ENCODE measurements around the gene PAPPA2. TPM values are rescaled to one million over a fixed set of nuclear protein-coding genes. Genes with fewer than 3 reads are reported as not detected.

Gene PAPPA2
- total RNA-seq, 2 donors from 2014 or later = 0.35 to 0.89 TPM

DNA sequence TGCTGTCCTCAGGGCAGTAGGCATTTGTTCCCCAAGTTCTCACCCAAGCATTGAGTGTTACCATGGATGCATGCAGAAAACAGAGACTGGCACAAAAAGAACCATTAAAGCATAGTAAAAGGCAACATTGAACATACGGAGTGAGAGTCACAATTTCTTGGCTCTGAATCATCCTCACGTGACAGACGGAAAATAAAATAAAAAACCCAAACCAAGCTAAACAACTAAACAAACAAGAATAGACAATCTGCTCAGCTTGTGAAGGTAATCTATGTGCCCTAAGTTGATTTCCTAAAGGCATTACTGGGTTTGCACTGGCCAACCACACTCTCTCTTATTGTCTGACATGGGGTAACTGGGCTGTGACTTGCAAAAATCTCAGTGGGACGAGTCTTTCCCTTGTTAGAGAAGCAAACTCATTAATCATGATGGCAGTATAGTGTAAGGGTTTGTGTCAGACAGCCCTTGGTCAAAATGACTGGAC, 395.5 kb downstream of the PAPPA2 start:
- ATAC-seq = no peak
- intact Hi-C loops (cut with DNase I) = no loop called here
- no peak for DNase-seq

DNA sequence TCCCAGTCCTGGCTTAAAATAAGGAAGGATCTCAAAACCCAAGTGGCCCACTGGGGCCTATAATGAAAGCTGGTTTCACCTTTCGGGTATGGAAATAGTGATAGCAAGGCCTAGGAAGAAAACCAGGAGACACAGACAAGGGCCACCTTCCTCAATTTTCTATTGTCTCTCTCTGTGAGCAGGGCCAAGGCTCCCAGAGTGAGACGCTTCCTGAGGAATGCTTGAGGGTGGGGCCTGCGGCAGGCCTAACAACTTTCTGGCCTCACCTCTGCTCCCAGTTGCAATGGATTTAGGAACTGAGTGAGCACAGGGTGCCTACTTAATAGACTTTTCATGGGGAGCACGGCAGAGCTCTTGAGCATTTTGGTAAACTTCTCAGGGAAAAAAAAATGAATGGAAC, 400.6 kb downstream of the PAPPA2 start:
- ATAC-seq (no peak), DNase-seq (no peak)
- intact Hi-C loops (cut with DNase I) = no loop called here

DNA sequence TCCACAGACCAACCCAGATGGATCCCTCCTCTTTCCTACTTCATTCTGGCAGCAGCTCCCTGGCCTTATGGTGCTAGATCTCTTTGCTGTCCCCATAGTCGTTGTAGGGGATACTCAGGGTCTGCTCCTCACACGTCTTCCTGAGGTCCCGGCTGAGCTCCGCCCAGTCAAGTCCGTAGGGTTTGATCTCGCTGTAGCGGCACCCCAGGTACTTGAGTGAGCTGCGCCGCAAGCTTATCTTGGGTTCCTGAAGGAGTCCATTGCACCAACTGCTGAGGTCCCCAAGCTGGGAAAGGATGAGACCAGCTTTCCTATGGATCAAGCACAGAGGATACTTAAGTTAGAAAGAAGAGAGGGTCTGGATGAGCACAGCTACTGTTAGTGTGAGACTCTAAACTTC, 401.2 kb downstream of the PAPPA2 start:
- no peak for DNase-seq
- intact Hi-C loops (cut with DNase I) = no loop called here

GRCh38 chr1:176866011-176866714, 403.2 kb downstream of the PAPPA2 start:
- intact Hi-C loops (cut with DNase I) = no loop called here
- no peak for DNase-seq
- no peak for ATAC-seq

More for the DNA sequence above, 401.2 kb downstream of the PAPPA2 start:
- ATAC-seq = no peak

DNA sequence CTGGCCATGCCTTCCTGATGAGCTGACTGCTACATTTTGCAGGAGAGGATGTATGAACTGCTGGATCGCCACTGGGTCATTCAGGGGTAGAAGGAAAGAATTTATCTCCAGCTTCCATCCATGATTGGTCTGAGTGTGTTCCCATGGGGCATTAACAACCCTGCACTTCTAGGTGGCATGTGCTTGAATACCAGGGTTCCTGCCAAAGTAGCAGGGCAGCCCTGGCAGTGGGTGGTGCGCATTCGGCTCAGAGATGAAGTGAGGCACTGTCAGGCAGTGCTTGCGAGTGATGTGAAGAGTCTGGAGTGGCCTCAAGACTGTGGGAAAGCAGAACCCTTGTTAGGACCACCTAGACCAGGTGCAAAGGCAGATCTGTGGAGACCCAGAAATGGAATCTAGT, 406.6 kb downstream of the PAPPA2 start:
- intact Hi-C loops (cut with DNase I) = no loop called here
- ATAC-seq (peak; percentile 48 to 63), DNase-seq (no peak)

DNA sequence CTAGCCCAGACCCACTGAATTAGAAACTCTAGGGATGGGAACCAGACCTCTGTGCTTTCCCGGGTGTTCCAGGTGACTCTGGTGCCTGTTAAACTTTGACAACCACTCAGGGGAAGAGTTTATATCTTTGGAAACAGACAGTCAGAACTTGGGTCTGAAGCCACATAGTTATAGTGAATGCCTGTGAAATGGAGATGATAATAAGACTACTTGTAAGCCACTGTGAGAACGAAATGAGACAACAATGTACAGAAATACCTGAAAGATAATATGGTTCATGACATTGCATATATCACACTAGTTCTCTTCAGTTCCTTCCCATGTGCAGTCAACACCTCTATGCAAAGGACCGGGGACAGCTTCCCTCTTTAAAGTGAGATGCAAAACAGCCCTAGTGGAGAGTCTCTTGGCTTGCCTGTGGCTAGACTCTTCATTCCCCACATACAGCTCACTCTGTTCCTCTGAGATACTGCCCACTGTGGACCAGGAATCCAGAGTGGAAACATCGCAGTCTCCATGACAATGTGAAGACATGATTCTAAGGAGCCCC, 414.1 kb downstream of the PAPPA2 start:
- ATAC-seq (no peak), DNase-seq (no peak)
- intact Hi-C loops (cut with DNase I) = no loop called here

DNA sequence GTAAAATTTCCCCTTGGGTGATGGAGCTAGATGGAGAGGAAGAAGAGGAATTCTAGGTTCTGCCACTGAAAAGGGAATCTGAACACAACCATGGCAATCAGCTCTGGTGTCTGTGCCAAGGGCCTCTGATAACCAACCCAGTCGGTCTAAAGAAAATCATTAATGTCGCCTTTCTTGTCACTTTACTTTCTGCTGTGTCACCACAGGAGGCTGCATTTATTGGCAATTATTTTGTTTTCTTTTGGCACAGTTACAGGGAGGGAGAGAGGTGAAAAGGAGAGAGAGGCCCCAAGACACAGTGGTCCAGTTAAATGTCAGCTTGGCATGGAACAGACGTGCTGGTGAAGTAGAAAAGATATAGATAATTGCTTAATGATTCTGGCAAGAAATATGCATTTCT, 414.6 kb downstream of the PAPPA2 start:
- DNase-seq (no peak), ATAC-seq (no peak)
- intact Hi-C loops (cut with DNase I) = no loop called here

DNA sequence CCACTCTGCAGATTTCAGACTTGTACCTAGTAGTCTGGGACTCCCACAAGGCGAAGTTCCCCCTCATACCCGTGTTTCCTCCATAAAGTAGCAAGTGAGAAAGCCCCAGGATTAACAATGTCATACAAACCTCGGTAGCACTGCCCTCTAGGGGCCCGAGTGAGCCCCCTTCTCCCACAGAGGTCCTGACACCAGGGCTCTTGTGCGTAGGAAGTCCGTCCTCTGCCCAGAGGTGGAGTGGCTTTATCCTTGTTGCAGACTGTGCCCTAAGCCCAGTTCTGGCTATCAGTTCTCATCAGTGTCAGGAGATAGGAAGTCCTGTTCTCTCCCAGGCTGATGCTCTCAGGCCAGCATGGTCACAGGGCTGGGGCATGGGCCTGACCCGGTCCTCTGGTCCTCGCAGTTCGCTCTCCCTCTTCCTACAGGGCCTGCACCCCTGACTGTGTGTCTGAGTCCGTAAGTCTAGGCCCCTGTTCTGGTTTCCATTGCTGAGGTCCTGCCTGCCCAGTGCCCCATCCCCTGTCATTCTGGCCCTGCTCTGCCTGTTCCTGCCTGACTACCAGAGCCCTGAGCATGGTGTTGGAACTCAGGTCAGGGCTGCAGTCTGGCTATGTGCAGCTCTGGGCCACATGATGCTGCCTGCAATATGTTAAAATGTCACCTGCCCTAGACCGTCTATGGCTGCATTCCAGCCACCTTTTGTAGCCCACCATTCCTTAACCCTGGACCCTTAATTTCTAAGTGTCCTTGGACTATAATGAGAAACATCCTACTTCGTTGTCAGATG, 416.0 kb downstream of the PAPPA2 start:
- intact Hi-C loops (cut with DNase I) = no loop called here
- no peak for DNase-seq
- ATAC-seq = no peak

DNA sequence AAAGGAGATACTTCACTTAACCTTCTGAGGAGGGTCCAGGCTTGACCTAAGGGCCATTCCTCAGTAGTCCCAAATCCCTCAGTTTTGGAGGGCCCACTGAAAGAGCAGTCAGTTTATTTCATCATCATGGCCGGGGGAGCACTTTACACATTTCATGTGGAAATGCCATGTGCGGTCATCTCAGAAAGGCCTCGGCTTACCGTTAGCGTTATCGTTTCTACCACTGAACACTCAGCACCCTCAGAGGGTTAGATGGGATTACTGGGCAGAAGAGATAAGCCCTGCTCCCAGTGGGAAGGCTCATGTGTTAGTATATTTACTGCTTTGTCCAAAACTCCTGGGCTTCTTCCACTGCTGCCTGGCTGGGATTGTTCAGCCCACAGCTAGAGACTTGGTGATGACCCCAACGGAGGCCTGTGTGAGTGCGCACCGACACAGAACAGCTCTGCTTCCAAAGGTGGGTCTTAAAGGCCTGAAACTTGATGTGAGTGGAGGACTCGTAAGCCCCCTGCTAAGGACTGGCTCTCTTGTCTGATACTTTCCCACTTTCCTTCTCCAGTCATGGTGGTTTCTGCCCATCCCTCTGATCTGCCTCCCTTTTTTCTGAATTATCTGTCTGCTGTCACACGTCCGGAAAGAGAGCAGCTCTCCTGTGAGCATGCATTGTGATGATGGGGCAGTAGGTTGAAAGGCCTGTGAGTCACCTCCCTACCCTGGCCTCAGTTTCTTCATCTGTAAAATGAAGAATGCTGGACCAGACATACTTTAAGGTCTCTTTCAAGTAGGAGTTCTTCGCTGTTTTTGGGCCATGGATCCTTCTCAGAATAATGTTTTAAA, 417.0 kb downstream of the PAPPA2 start:
- ATAC-seq = peak; percentile 48 to 52
- no peak for DNase-seq
- intact Hi-C loops (cut with DNase I) = loop anchor here (2.0 kb wide), 2 partner anchors 319 to 505 kb away; no protein-coding TSS in a partner anchor

DNA sequence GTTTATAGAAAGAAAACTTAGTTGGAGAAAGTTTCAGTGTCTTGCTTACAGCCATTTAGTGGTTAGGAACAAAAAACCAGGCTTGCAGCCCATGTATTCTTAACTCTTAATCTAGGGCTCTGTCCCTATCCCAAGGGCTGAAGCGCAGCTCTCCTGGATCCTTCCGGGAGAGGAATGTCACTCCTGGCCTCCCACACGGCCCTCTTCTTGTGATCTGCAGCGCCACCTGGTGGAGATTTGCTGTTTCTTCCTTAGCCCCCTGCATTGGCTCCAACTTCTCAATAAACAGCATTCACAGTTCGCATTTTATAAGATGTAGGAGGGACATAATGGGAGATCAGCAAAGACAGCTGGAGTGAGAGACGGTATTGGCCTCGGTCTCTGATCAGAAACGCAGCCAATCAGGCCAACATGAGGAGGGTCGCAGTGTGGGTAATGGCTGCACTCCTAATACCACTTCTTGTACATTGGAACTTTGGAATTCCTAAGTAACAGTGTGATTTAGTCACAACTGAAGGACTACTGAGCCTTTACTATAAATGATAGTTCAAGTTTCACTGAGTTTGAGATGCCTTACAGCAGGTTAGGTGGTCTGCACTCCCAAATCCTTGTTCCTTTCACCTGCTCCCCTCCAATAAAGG, 418.1 kb downstream of the PAPPA2 start:
- intact Hi-C loops (cut with DNase I) = loop anchor here (2.0 kb wide), 2 partner anchors 320 to 506 kb away; no protein-coding TSS in a partner anchor
- ATAC-seq (peak; percentile 88), DNase-seq (peak; percentile 70)

GRCh38 chr1:176884286-176884685, 421.3 kb downstream of the PAPPA2 start:
- no peak for ATAC-seq
- intact Hi-C loops (cut with DNase I) = no loop called here
- DNase-seq = no peak

- DNase-seq (no peak), ATAC-seq (no peak)
- intact Hi-C loops (cut with DNase I) = no loop called here
Observed at GRCh38 chr1:176884911-176885310, 421.9 kb downstream of the PAPPA2 start.

DNA sequence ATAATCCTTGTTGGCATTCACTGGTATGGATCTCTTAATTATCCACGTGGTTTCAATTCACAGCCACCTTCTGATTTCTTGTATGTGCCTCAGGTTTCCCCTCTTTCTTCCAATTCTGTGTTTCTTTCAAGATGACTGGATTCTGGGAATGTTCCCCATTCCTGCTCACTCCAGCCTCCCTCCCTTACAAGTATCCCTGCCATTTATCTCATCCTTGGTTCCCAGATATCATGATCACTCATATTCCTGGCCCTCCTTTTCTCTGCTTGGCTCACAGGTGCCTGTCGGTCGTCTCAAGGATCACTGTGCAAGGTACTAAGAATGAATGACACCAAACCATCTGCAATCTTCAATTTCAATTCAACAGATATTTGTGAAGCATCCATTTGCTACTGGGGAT, 422.4 kb downstream of the PAPPA2 start:
- intact Hi-C loops (cut with DNase I) = no loop called here
- DNase-seq (no peak), ATAC-seq (no peak)

DNA sequence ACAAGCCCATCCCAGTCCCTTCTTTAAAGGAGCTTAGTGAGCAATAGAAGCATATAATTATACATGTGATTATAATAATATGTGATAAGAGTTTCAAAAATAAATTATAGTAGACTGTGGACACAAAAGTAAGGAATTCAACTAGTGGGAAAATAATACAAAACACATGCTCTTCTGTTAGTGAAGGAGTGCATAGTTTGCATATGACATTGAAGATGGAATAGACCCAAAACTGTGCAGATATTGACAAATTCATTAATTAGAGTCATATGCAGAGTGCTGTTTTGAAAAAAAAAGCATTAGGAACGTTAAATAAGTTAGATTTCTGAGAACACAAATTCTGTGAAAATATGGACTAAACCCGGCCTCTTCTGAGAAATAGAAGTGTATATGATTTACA, 422.8 kb downstream of the PAPPA2 start:
- ATAC-seq (no peak), DNase-seq (no peak)
- intact Hi-C loops (cut with DNase I) = no loop called here

DNA sequence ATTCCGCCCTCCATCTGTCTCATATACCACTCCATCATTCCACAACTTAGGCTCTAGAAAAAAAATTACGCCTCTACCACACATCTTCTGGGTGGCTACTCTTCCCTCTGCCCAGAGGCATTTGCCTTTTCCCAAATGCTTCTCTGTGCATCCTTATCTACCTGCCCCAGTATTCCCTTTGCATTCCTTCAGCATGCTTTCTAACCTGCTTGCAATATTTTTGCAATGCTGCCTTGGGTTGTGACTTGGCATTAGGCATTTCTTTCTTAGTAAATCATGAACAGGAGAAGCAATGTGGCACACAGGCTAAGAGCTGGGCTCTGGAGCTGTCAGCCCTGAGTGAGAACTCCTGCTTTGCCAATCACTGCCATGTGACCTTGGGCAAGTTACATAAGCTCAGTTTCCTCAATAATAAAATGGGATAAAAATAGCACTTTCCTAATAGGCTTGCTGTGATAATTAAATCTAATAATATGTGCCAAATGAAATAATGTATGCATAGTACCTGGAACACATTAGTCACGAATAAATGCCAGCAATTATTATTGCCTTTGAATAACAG, 425.6 kb downstream of the PAPPA2 start:
- intact Hi-C loops (cut with DNase I) = no loop called here
- DNase-seq = no peak
- peak in 1 of 2 donors; percentile 69 for ATAC-seq

DNA sequence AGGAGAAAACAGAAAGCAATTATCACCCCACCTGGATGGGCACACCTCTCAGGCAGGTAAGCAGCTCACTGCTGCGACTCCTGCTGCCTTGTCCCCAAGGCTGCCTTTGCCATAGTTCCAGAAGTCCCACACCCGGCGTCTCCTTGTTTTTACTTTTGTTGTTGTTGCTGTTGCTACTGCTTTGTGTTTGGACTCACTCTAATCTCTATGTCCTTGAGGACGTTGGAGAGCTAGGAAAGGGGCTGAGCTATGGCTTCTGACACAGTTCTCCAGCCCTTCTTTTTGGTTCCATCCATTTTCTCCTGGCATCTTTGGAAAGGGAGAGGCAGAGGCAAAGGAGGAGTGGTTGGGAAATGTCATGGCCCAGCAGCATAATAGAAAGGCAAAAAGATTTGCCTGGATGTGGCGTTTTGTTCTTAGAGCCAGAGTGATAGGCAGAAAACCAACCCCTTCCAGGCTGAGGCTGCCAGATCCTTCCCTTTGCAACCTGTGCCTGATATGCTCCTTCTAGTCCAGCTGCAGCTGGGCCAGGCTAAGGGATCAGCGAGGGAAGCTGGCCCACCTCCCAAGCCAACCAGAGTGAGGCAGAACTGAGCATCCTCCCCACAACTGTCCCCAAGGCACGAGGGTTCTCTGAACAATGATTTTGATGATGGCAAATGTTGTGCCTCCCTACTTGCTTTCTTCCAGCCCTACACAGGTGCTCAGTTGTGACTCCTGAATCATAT, 430.8 kb downstream of the PAPPA2 start:
- no peak for ATAC-seq
- intact Hi-C loops (cut with DNase I) = loop anchor here in 1 of 2 donors (10.0 kb wide), 1 partner anchor 891 kb away; no protein-coding TSS in a partner anchor

GRCh38 chr1:176894450-176894849, 431.5 kb downstream of the PAPPA2 start:
- intact Hi-C loops (cut with DNase I) = loop anchor here in 1 of 2 donors (10.0 kb wide), 1 partner anchor 890 kb away; no protein-coding TSS in a partner anchor
- ATAC-seq = no peak

More for the DNA sequence above, 430.8 kb downstream of the PAPPA2 start:
- no peak for DNase-seq

More at GRCh38 chr1:176894450-176894849, 431.5 kb downstream of the PAPPA2 start:
- DNase-seq = no peak
